ENCODE results near the gene RFX3.

- TF ChIP-seq, protein P1, sequence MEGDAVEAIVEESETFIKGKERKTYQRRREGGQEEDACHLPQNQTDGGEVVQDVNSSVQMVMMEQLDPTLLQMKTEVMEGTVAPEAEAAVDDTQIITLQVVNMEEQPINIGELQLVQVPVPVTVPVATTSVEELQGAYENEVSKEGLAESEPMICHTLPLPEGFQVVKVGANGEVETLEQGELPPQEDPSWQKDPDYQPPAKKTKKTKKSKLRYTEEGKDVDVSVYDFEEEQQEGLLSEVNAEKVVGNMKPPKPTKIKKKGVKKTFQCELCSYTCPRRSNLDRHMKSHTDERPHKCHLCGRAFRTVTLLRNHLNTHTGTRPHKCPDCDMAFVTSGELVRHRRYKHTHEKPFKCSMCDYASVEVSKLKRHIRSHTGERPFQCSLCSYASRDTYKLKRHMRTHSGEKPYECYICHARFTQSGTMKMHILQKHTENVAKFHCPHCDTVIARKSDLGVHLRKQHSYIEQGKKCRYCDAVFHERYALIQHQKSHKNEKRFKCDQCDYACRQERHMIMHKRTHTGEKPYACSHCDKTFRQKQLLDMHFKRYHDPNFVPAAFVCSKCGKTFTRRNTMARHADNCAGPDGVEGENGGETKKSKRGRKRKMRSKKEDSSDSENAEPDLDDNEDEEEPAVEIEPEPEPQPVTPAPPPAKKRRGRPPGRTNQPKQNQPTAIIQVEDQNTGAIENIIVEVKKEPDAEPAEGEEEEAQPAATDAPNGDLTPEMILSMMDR (IDR thresholded peaks at IDR 0.05; ENCODE audit: poor library complexity): no peak
- TF ChIP-seq EZH2phosphoT487 (IDR thresholded peaks at IDR 0.05; ENCODE audit: low read depth, severe bottlenecking, unreplicated experiment) (no peak), EZH2 (IDR thresholded peaks at IDR 0.05; ENCODE audit: borderline replicate concordance) (no peak)
These were observed 52.4 kb downstream of the RFX3 start for GRCh38 chr9:3473405-3473804.
